Hematopoietic multipotent progenitor cell treated with erythropoietin and hydrocortisone succinate and interleukin-3 and kit ligand, for 4 days (in vitro differentiated cells): ENCODE measurements around the gene TTLL6.
"Not testable (repeated sequence)": the region's sequence is repeated elsewhere in the genome, so short reads cannot be mapped to it uniquely, and the experiment has no call there.

Source experiments
- DNase-seq: peaks from one replicate; pipeline ENCODE4 v3.0.0-alpha.2; 2015

Gene TTLL6

GRCh38 chr17:48816774-48817590, at the start of gene TTLL6:
Gene TTLL6 (minus strand): TSS chr17:48817229. CDS start chr17:48817072, 157 bp downstream.
- peak; percentile 95 for DNase-seq

- DNase-seq: no peak
Observed at GRCh38 chr17:48860456-48860855, 43.4 kb upstream of the TTLL6 start.

DNA sequence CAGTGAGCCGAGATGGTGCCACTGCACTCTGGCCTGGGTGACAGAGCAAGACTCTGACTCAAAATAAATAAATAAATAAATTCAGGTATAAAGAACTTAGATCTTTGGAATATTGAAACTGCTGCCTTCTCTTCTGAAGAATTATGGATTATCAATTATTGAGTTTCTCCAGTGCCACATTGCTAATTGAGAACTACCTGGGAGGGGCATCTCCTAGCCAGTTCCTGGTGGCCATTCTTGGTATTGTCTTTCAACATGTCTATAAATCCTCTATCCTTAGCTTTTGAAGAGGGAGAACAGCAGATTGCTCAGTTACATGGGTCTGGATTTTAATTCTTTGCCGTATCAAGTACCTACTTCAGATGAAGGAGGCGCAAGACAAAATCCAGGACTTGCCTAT, 43.0 kb upstream of the TTLL6 start:
- DNase-seq: no peak

- peak; percentile 25 for DNase-seq
Observed at GRCh38 chr17:48856122-48856821, 39.2 kb upstream of the TTLL6 start.

GRCh38 chr17:48854774-48855476, 37.9 kb upstream of the TTLL6 start:
- no peak for DNase-seq

DNA sequence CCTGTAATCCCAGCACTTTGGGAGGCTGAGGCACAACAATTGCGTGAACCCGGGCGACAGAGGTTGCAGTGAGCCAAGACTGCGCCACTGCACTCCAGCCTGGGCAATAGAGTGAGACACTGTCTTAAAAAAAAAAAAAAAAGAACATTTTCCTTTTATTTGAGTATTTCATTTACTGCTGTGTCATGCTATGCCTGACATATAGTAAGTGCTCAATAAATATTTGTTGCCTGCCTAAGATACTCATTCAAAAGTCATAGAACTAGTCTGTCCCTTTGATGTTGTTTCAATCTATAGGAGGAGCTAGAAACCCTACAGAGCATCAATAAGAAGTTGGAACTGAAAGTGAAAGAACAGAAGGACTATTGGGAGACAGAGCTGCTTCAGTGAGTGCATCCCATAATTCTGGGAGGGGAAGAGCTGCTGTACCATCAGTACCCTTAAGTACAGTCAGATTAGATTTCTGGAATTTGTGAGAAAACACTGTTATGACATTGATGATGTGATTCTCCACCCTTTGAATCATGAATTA, 33.8 kb upstream of the TTLL6 start:
- DNase-seq: no peak

DNA sequence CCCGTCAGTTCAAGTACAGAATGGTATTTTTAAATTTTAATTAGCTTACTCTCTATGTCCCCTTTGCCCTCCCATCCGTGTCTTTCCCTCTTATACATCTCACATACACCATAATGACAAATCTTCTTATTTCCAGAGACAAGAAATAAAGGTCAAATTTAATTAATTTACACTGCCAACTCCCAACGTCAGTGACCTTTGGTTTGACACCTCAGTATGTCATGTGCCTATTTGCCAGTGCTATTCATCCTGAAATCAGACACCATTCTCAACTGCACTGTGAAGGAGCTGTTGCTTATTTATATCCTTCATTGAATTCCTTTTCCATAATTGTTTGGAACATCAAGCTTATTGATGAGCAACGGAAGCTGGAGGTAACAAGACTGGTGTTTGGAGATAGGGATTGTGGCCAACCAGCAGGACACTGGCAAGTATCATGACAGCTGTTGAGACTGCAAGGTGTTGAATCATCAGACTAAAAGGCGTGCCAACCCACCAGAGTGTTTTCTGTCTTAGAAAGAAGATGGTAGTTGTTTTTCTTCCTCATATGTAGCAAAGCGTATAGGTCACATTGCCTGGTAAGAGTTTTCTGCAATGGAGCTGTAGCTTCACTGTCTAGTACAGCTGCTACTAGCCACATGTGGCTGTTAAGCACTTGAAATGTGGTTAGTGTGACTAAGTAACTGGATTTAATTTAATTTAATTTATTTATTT, 26.3 kb upstream of the TTLL6 start:
- no peak for DNase-seq

- no peak for DNase-seq
Observed at GRCh38 chr17:48842746-48843145, 25.7 kb upstream of the TTLL6 start.

GRCh38 chr17:48841395-48841831, 24.4 kb upstream of the TTLL6 start:
- DNase-seq: peak; percentile 91

GRCh38 chr17:48840441-48840840, 23.4 kb upstream of the TTLL6 start:
- no peak for DNase-seq

DNA sequence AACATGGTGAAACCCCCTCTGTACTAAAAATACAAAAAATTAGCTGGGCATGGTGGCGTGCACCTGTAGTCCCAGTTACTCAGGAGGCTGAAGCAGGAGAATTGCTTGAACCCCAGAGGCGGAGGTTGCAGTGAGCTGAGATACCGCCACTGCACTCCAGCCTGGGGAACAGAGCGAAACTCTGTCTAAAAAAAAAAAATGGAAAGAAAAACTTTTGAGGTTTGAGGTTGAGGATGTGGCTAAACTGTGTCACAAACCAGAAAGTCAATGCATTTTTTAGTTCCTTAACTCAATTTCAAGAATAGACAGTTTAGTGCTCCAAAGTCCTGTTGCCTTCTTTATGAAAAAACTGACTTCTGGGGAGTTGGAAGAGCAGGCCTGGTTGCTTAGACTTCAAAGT, 20.4 kb upstream of the TTLL6 start:
- DNase-seq: peak; percentile 72

DNA sequence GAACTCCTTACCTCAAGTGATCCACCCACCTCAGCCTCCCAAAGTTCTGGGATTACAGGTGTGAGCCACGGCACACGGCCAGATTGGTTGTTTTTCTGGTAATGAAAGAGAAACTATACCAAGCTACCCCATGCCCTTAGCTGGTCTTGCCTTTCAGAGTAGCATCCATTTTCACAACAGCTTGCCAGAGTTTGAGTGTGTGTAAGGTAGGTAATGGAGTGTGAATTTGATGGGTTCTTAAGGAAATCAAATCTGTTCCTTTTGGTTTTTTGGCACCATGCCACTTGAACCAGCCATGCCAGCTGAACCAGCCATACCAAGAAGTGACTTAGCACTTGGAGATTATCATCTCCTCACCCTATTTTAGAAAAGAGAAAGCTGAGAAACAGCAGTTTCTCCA, 18.9 kb upstream of the TTLL6 start:
- DNase-seq: peak; percentile 44

GRCh38 chr17:48834973-48835372, 17.9 kb upstream of the TTLL6 start:
- DNase-seq: no peak

DNA sequence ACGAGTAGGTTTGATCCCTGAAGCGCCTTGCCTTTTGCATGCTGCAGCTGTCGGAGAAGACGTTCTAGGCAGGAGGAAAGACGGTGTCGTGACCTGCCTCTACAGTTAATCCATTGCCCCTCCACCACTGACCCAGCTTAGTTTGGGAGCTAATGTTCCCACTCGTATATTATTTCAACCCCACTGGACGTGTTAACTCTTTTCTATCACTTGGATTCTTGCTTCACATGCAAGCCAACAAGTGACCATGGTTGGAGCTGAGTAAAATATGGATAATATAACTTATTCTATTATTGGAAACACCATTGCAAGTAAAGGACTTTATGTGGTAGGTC, 14.5 kb upstream of the TTLL6 start:
- no peak for DNase-seq

- DNase-seq: peak; percentile 98
Observed at GRCh38 chr17:48830840-48831548, 14.0 kb upstream of the TTLL6 start, which contains the start of gene CALCOCO2. Gene CALCOCO2 (plus strand): TSS chr17:48831035. CDS start chr17:48841708, 10,673 bp downstream.

GRCh38 chr17:48825446-48826381, 8.7 kb upstream of the TTLL6 start:
- DNase-seq: peak; percentile 44

GRCh38 chr17:48820936-48821335, 3.9 kb upstream of the TTLL6 start:
- not testable (repeated sequence) for DNase-seq

- DNase-seq: no peak
Observed at GRCh38 chr17:48819466-48819865, 2.4 kb upstream of the TTLL6 start.

- no peak for DNase-seq
Observed at GRCh38 chr17:48818361-48818841, 1.4 kb upstream of the TTLL6 start.

GRCh38 chr17:48816438-48816773, 623 bp downstream of the TTLL6 start:
- no peak for DNase-seq

- DNase-seq: no peak
Observed at GRCh38 chr17:48815311-48815710, 1.7 kb downstream of the TTLL6 start.
